Esophagus muscularis mucosa (tissue), 4 donors: ENCODE results near the gene CBLC. TPM values are rescaled to one million over a fixed set of nuclear protein-coding genes. Genes with fewer than 3 reads are reported as not detected.

Source experiments
- DNase-seq: peaks from one replicate; pipeline ENCODE4 v3.0.0-alpha.2; 2017; ENCODE audit errors: extremely low spot score
- H3K27ac ChIP-seq, 4 donors: fragments of 200-600 bp; sonication (generic); replicated peaks in 1 of 4; 1 replicate in 3 of 4; 2 replicates in 1 of 4; pipeline ENCODE4 v1.5.1; 2016 to 2019; ENCODE audit warnings: mild to moderate bottlenecking in 1 of 4
- H3K27me3 ChIP-seq, 4 donors: fragments of 200-600 bp; sonication (generic); one replicate each; pipeline versions ENCODE4 v1.5.1 to v1.6.0; 2016 to 2019
- H3K36me3 ChIP-seq, 4 donors: fragments of 200-600 bp; sonication (generic); one replicate each; pipeline ENCODE4 v1.5.1; 2016 to 2019
- H3K4me1 ChIP-seq, 4 donors: fragments of 200-600 bp; sonication (generic); one replicate each; pipeline ENCODE4 v1.5.1; 2016 to 2019
- H3K4me3 ChIP-seq, 4 donors: fragments of 200-600 bp; sonication (generic); 1 replicate in 2 of 4; 2 replicates in 2 of 4; pipeline ENCODE4 v1.5.1; 2016 to 2019; ENCODE audit warnings: mild to moderate bottlenecking in 4 of 4, moderate library complexity in 1 of 4
- H3K9me3 ChIP-seq, 4 donors: fragments of 200-600 bp; sonication (generic); 1 replicate in 3 of 4; 2 replicates in 1 of 4; pipeline ENCODE4 v1.5.1; 2016 to 2019
- CTCF ChIP-seq, 3 experiments: fragments of 200-600 bp in 2 of 3; fragments of 450-650 bp in 1 of 3; sonication (generic) in 2 of 3; IDR thresholded peaks; one replicate each; pipeline ENCODE4 v1.5.1; 2017 to 2019; ENCODE audit warnings: antibody characterized with exemption in 3 of 3, mild to moderate bottlenecking in 2 of 3, moderate library complexity in 1 of 3
- EP300 ChIP-seq: sonication (generic); formaldehyde crosslinking; IDR thresholded peaks from one replicate; pipeline ENCODE4 v1.6.1; 2017; ENCODE audit warnings: antibody characterized with exemption
- POLR2A ChIP-seq: fragments of 450-650 bp; IDR thresholded peaks from one replicate; pipeline ENCODE4 v1.6.1; 2017; ENCODE audit warnings: antibody characterized with exemption, moderate library complexity, mild to moderate bottlenecking, low read depth
- POLR2AphosphoS5 ChIP-seq, 2 donors: sonication (generic); formaldehyde crosslinking; IDR thresholded peaks; one replicate each; pipeline ENCODE4 v1.6.1; 2017; ENCODE audit warnings: antibody characterized with exemption in 2 of 2
- WGBS: methylation state at CpG from one replicate; pipeline ENCODE4 v1.1.5; 2018; 5-methylcytosine and 5-hydroxymethylcytosine counted together
- intact Hi-C: fragments of 100-400 bp; cut with DNase I; formaldehyde crosslinking; loops from one replicate; pipeline ENCODE4 v1.15.1; 2023
- total RNA-seq, 4 donors: library from RNA; depleted of rRNA; stranded (reverse); fragments of >200 nt; gene quantifications; one replicate each; pipeline versions ENCODE4 v1.1.0 to v1.2.1, GENCODE V29; 2016

Gene CBLC
- total RNA-seq, 4 donors from 2014 or later = 0.34 to 0.50 TPM; not detected in 2

GRCh38 chr19:44759083-44759804, 18.4 kb upstream of the CBLC start:
- peak overlapping the region in 3 of 4 donors; percentile 89 to 95 (median 91) for H3K27ac ChIP-seq
- H3K27me3 ChIP-seq = no peaks in the 10 kb centered on the region
- no peak overlapping the region for H3K4me3 ChIP-seq
- peaks cover 7 to 60% (median 40%) of the 10 kb centered on the region in 4 donors for H3K36me3 ChIP-seq
- H3K9me3 ChIP-seq = no peaks in the 10 kb centered on the region
- intact Hi-C loops = no loop called here
- H3K4me1 ChIP-seq = peaks cover 47 to 56% (median 49%) of the 10 kb centered on the region in 4 donors
- no peak for TF ChIP-seq POLR2AphosphoS5 (IDR thresholded peaks at IDR 0.05)
- TF ChIP-seq EP300 = no peak
- TF ChIP-seq POLR2A = no peak
- no peak for TF ChIP-seq CTCF (IDR thresholded peaks at IDR 0.05)
- 72% methylated on average over 10 of the region's 10 CpGs for WGBS
- DNase-seq = no peak

DNA sequence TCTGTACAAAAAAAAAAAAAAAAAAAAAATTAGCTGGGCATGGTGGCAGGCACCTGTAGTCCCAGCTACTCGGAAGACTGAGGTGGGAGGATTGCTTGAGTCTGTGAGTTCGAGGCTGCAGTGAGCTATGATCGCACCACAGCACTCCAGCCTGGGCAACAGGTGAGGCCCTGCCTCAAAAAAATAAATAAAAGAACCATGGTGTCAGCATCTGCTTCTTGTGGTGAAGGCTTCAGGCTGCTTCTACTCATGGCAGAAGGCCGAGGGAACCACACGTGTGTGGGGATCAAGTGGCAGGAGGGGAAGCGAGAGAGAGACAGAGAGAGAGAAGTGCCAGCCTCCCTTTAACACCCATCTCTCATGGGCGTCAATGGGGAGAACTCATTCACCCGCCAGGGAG, 15.7 kb upstream of the CBLC start:
- Histone ChIP-seq H3K4me1 (peaks cover 19 to 28% (median 22%) of the 10 kb centered on the region in 4 donors), H3K27me3 (no peaks in the 10 kb centered on the region), H3K9me3 (no peaks in the 10 kb centered on the region), H3K4me3 (no peak overlapping the region), H3K36me3 (peaks cover 7 to 46% (median 36%) of the 10 kb centered on the region in 4 donors), H3K27ac (no peak overlapping the region)
- no peak for DNase-seq
- TF ChIP-seq POLR2AphosphoS5 (IDR thresholded peaks at IDR 0.05) (no peak), POLR2A (no peak), CTCF (IDR thresholded peaks at IDR 0.05) (no peak), EP300 (no peak)
- intact Hi-C loops = no loop called here
- WGBS = 85% methylated on average over 8 of the region's 8 CpGs

- 93% methylated on average over 22 of the region's 22 CpGs for WGBS
- Histone ChIP-seq H3K36me3 (peaks cover 0 to 13% (median 11%) of the 10 kb centered on the region in 4 donors), H3K4me3 (no peak overlapping the region), H3K27me3 (no peaks in the 10 kb centered on the region), H3K9me3 (no peaks in the 10 kb centered on the region), H3K4me1 (peaks cover 0 to 5% (median 2%) of the 10 kb centered on the region in 4 donors), H3K27ac (no peak overlapping the region)
- no peak for DNase-seq
- intact Hi-C loops = no loop called here
- TF ChIP-seq CTCF (IDR thresholded peaks at IDR 0.05) = no peak
- TF ChIP-seq EP300 = no peak
- TF ChIP-seq POLR2AphosphoS5 (IDR thresholded peaks at IDR 0.05) = no peak
- TF ChIP-seq POLR2A = no peak
These were observed 12.4 kb upstream of the CBLC start for GRCh38 chr19:44765033-44765948.

GRCh38 chr19:44765949-44766335, 11.7 kb upstream of the CBLC start:
- intact Hi-C loops = no loop called here
- TF ChIP-seq POLR2AphosphoS5 (IDR thresholded peaks at IDR 0.05) = no peak
- TF ChIP-seq POLR2A = no peak
- WGBS = 96% methylated on average over 3 of the region's 3 CpGs

More at GRCh38 chr19:44765949-44766335, 11.7 kb upstream of the CBLC start:
- DNase-seq = no peak
- no peaks in the 10 kb centered on the region for H3K27me3 ChIP-seq
- peaks cover 0 to 7% (median 6%) of the 10 kb centered on the region in 4 donors for H3K36me3 ChIP-seq
- no peak overlapping the region for H3K4me3 ChIP-seq
- H3K4me1 ChIP-seq = peaks cover 0 to 12% (median 7%) of the 10 kb centered on the region in 4 donors
- H3K9me3 ChIP-seq = no peaks in the 10 kb centered on the region
- no peak overlapping the region for H3K27ac ChIP-seq
